Omental fat pad (tissue), 4 donors: Measurements from ENCODE around the gene PRCP. TPM values are rescaled to one million over a fixed set of nuclear protein-coding genes. Genes with fewer than 3 reads are reported as not detected.
A peak's percentile ranks its signal among the peaks of the same experiment; 100 is the strongest.

Experiments used
- ATAC-seq: fragments of 150-250 bp; one replicate; pipeline ENCODE4 v1.9.1; 2016; ENCODE audit warnings: mild to moderate bottlenecking, moderate library complexity; ENCODE audit not compliant: low FRiP score
- DNase-seq: peaks from one replicate; pipeline ENCODE4 v3.0.0-alpha.2; 2019; ENCODE audit warnings: low spot score
- CTCF ChIP-seq, 3 donors: fragments of 450-650 bp; IDR thresholded peaks; one replicate each; pipeline ENCODE4 v1.5.1; 2016 to 2017; ENCODE audit warnings: antibody characterized with exemption in 3 of 3, mild to moderate bottlenecking in 3 of 3, moderate library complexity in 2 of 3
- total RNA-seq, 4 donors: library from RNA; depleted of rRNA; stranded (reverse); fragments of >200 nt; gene quantifications; one replicate each; pipeline ENCODE4 v1.1.0, GENCODE V29; 2016

PRCP gene
- total RNA-seq, 4 donors from 2014 or later: 59.6 to 82.4 (median 68.8) TPM

- DNase-seq (no peak), ATAC-seq (no peak)
- no peak for TF ChIP-seq CTCF (IDR thresholded peaks at IDR 0.05)
These were observed 6.0 kb upstream of the PRCP start for GRCh38 chr11:82906236-82906635.

- no peak for ATAC-seq
- TF ChIP-seq CTCF (IDR thresholded peaks at IDR 0.05): no peak
- no peak for DNase-seq
These were observed 3.8 kb upstream of the PRCP start for GRCh38 chr11:82903843-82904586.

GRCh38 chr11:82902880-82903279 lies 2.6 kb upstream of the PRCP start:
- ATAC-seq (no peak), DNase-seq (no peak)
- TF ChIP-seq CTCF (IDR thresholded peaks at IDR 0.05): no peak

DNA sequence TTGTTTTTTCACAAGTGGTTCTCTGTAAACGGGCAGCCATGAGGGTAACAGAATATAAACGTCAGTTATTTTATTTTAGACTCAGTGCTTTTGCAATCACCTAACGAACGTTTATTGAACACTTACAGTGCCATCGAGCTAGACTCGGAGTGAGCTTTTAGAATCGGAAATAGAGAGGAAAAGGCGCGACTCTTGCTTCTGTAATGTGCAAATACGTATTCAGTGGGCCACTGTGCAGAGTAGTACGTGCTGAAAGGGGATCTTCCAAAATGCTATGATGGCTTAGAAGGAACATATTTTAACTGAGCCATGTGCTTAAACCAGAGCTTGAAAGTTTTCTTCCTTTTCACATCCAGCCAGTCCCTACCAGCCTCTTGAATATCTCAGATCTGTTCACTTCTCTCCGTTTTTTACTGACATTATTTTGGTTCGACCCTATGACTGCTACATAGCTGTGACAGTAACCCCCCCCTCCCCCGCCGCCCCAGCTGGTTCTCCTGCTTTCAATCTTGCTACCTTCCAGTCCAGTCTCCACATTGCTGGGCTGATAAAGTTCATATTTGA lies 1.8 kb upstream of the PRCP start:
- DNase-seq (no peak), ATAC-seq (no peak)
- no peak for TF ChIP-seq CTCF (IDR thresholded peaks at IDR 0.05)

DNA sequence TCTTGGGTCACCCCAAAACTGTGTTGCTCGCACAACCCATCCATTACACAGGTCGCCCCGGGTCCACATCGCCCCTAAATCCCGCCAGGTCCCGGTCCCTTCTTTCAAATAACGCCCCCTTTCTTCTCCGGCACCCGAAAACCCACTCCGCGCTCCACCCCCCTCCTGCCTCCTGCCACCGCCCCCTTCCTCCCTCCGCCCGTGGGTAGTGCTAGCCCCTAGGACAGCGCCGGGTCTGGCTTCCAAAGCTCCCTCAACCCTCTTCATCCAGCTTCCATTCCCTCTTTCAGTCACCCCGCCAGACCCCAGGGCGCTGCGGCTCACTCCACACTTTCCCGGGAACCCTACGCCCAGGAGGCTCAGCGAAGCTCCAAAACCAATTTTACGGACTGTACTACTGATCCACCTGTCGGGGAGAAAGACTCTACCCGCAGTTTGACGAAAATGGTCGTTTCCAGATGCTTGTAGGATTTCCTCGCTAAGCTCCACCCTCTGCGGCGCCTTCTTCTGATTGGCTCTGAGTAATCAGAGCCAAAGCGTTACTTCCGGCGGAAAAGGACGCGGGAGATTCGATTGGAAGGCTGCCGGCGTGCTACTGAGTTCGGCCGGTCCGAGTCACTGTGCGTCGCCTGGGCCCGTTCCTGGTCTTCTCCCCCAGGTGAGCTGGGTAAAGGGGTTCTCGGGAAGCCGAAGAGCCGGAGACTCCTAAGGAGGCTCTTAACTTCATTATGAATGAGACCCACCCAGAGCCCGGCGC lies 1.1 kb upstream of the PRCP start, which contains the start of gene DDIAS:
DDIAS (plus strand) TSS at position 572 of the 757 bp plus-strand sequence. CDS start 13,003 bp downstream, outside the sequence.
- ATAC-seq: peak; percentile 92
- TF ChIP-seq CTCF (IDR thresholded peaks at IDR 0.05): no peak
- DNase-seq: peak; percentile 92

- no peak for DNase-seq
- no peak for TF ChIP-seq CTCF (IDR thresholded peaks at IDR 0.05)
- peak; percentile 26 for ATAC-seq
These were observed 313 bp downstream of the PRCP start for GRCh38 chr11:82899957-82900276.
